ENCODE results near the gene IL1RAPL1. TPM values are rescaled to one million over a fixed set of nuclear protein-coding genes. Genes with fewer than 3 reads are reported as not detected.
"Not testable (repeated sequence)": the region's sequence is repeated elsewhere in the genome, so short reads cannot be mapped to it uniquely, and the experiment has no call there.

The IL1RAPL1 gene
- total RNA-seq, 4 donors from 2014 or later = 0.42 to 0.99 (median 0.46) TPM

GRCh38 chrX:29359276-29359675, 772.0 kb downstream of the IL1RAPL1 start:
- no peak overlapping the region for H3K4me3 ChIP-seq
- H3K4me1 ChIP-seq = no peaks in the 10 kb centered on the region
- H3K9me3 ChIP-seq = no peaks in the 10 kb centered on the region
- DNase-seq (ENCODE audit: extremely low spot score) = no peak
- TF ChIP-seq EP300 (IDR thresholded peaks at IDR 0.05) (no peak), POLR2AphosphoS5 (IDR thresholded peaks at IDR 0.05) (no peak), POLR2A (IDR thresholded peaks at IDR 0.05; ENCODE audit: low read depth) (no peak)
- TF ChIP-seq, protein P1, sequence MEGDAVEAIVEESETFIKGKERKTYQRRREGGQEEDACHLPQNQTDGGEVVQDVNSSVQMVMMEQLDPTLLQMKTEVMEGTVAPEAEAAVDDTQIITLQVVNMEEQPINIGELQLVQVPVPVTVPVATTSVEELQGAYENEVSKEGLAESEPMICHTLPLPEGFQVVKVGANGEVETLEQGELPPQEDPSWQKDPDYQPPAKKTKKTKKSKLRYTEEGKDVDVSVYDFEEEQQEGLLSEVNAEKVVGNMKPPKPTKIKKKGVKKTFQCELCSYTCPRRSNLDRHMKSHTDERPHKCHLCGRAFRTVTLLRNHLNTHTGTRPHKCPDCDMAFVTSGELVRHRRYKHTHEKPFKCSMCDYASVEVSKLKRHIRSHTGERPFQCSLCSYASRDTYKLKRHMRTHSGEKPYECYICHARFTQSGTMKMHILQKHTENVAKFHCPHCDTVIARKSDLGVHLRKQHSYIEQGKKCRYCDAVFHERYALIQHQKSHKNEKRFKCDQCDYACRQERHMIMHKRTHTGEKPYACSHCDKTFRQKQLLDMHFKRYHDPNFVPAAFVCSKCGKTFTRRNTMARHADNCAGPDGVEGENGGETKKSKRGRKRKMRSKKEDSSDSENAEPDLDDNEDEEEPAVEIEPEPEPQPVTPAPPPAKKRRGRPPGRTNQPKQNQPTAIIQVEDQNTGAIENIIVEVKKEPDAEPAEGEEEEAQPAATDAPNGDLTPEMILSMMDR (IDR thresholded peaks at IDR 0.05) = no peak
- no peak overlapping the region for H3K27ac ChIP-seq (replicated peaks in 1 of 4)
- 84% methylated on average over 1 of the region's 1 CpG for WGBS
- no peaks in the 10 kb centered on the region for H3K36me3 ChIP-seq
- intact Hi-C loops (cut with DNase I) = no loop called here
- no peaks in the 10 kb centered on the region for H3K27me3 ChIP-seq

GRCh38 chrX:29374765-29375164, 787.5 kb downstream of the IL1RAPL1 start:
- H3K27me3 ChIP-seq; H3K27ac ChIP-seq (replicated peaks in 1 of 4); intact Hi-C loops (cut with DNase I); DNase-seq (ENCODE audit: extremely low spot score); H3K36me3 ChIP-seq; H3K4me3 ChIP-seq; H3K4me1 ChIP-seq: not testable (repeated sequence)
- peaks cover 0 to 17% (median 0%) of the 10 kb centered on the region in 4 donors for H3K9me3 ChIP-seq

DNA sequence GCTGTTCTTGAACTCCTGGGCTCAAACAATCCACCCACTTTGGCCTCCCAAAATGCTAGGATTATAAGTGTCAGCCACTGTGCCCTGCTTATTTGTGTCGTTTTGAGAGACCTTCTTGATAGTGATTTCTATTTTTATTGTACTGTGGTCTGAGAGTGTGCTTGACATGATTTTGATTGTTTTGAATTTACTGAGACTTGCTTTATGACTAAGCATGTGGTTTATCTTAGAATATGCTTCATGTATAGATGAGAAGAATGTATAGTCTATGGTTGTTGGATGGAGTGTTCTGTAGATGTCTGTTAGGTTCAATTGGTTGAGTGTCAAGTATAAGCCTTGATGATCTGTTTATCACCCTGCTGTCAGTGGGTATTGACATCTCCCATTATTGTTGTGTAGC, 789.3 kb downstream of the IL1RAPL1 start:
- H3K4me1 ChIP-seq = no peaks in the 10 kb centered on the region
- 72% methylated on average over 1 of the region's 1 CpG for WGBS
- H3K27me3 ChIP-seq = no peaks in the 10 kb centered on the region
- TF ChIP-seq, protein P1 (IDR thresholded peaks at IDR 0.05) = no peak
- TF ChIP-seq EP300 (IDR thresholded peaks at IDR 0.05) (no peak), POLR2AphosphoS5 (IDR thresholded peaks at IDR 0.05) (no peak), POLR2A (IDR thresholded peaks at IDR 0.05; ENCODE audit: low read depth) (no peak)
- H3K9me3 ChIP-seq = peaks cover 0 to 17% (median 0%) of the 10 kb centered on the region in 4 donors
- intact Hi-C loops (cut with DNase I) = no loop called here
- no peak for DNase-seq (ENCODE audit: extremely low spot score)
- no peak overlapping the region for H3K4me3 ChIP-seq
- no peaks in the 10 kb centered on the region for H3K36me3 ChIP-seq
- H3K27ac ChIP-seq (replicated peaks in 1 of 4) = no peak overlapping the region

DNA sequence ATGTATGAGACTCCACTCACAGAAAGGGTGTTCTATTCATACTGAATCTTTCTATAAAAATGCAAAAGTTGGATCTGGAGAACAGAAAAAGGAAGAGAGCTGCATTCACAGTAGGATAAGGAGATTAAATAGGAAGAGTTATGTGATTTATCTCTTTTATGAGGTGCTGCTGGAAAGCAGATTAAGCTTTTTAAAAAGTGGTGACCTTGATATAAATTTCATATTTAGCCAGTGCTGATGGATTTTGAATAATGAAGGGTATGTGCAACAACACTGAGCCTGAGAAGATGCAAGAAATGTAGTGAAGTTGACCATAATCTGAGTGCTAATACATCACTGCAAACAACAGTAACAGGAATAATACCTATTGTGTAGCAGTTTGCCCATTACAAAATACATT, 795.6 kb downstream of the IL1RAPL1 start:
- DNase-seq (ENCODE audit: extremely low spot score) = no peak
- Histone ChIP-seq H3K4me1 (no peaks in the 10 kb centered on the region), H3K27ac (replicated peaks in 1 of 4) (no peak overlapping the region), H3K27me3 (no peaks in the 10 kb centered on the region), H3K4me3 (no peak overlapping the region), H3K9me3 (peaks cover 0 to 9% (median 0%) of the 10 kb centered on the region in 4 donors), H3K36me3 (no peaks in the 10 kb centered on the region)
- intact Hi-C loops (cut with DNase I) = no loop called here
- TF ChIP-seq POLR2A (IDR thresholded peaks at IDR 0.05; ENCODE audit: low read depth) = no peak
- TF ChIP-seq EP300 (IDR thresholded peaks at IDR 0.05) = no peak
- TF ChIP-seq, protein P1 (IDR thresholded peaks at IDR 0.05) = no peak
- no peak for TF ChIP-seq POLR2AphosphoS5 (IDR thresholded peaks at IDR 0.05)

DNA sequence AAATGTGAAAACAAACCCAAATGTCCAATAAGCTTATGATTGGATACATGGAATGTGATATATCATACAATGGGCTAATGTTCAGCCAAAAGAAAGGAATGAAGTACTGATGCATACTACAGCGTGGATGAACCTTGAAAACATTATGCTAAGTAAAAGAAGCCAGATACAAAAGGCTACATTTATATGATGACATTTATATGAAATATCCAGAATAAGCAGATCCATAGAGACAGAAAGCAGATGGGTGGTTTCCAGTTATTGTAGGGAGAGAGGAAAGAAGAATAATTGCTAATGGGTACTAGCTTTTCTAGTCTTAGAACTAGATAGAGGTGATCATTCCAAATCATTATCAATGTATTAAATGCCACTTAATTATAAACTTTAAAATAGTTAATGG, 801.3 kb downstream of the IL1RAPL1 start:
- Histone ChIP-seq H3K36me3 (no peaks in the 10 kb centered on the region), H3K4me3 (no peak overlapping the region), H3K27ac (replicated peaks in 1 of 4) (no peak overlapping the region), H3K27me3 (no peaks in the 10 kb centered on the region), H3K4me1 (no peaks in the 10 kb centered on the region), H3K9me3 (no peaks in the 10 kb centered on the region)
- 66% methylated on average over 1 of the region's 1 CpG for WGBS
- DNase-seq (ENCODE audit: extremely low spot score) = no peak
- TF ChIP-seq, protein P1 (IDR thresholded peaks at IDR 0.05) = no peak
- TF ChIP-seq POLR2AphosphoS5 (IDR thresholded peaks at IDR 0.05) = no peak
- TF ChIP-seq POLR2A (IDR thresholded peaks at IDR 0.05; ENCODE audit: low read depth) = no peak
- no peak for TF ChIP-seq EP300 (IDR thresholded peaks at IDR 0.05)
- intact Hi-C loops (cut with DNase I) = no loop called here

Measured in esophagus muscularis mucosa (tissue), 4 donors.